Measurements from ENCODE around the gene COL5A1. TPM values are rescaled to one million over a fixed set of nuclear protein-coding genes. Genes with fewer than 3 reads are reported as not detected.

The COL5A1 gene
- total and polyA plus RNA-seq, 2 experiments from 2014 or later = 2.5 to 13.1 TPM

GRCh38 chr9:134693011-134693410 lies 51.4 kb downstream of the COL5A1 start:
- peaks cover 2% of the 10 kb centered on the region; the same call in 1 of the 3 replicates for H3K4me1 Mint-ChIP-seq
- H3K27ac Mint-ChIP-seq = no peak overlapping the region
- H3F3A ChIP-seq (replicated peaks; ENCODE audit: low read depth) = no peaks in the 10 kb centered on the region
- no peak overlapping the region for H3K4me3 ChIP-seq
- H3K36me3 ChIP-seq (ENCODE audit: insufficient read depth) = no peaks in the 10 kb centered on the region
- no peak overlapping the region for H3K27ac ChIP-seq (ENCODE audit: low read depth)
- no peaks in the 10 kb centered on the region for H4K20me1 ChIP-seq (replicated peaks; ENCODE audit: insufficient read depth)
- no peak overlapping the region for H3K4me3 Mint-ChIP-seq
- no peak overlapping the region for H2AFZ ChIP-seq
- H3K4me1 ChIP-seq (ENCODE audit: insufficient read depth) = no peaks in the 10 kb centered on the region
- H3K4me2 ChIP-seq = no peak overlapping the region
- no peaks in the 10 kb centered on the region for H3K9me2 ChIP-seq (ENCODE audit: insufficient read depth)
- no peaks in the 10 kb centered on the region for H3K9me3 Mint-ChIP-seq
- no peaks in the 10 kb centered on the region for H3K27me3 ChIP-seq (ENCODE audit: insufficient read depth)
- ATAC-seq (no peak), DNase-seq (ENCODE audit: low spot score) (no peak)
- TF ChIP-seq JUNB (IDR thresholded peaks at IDR 0.05; ENCODE audit: unreplicated experiment) (no peak), EZH2phosphoT487 (IDR thresholded peaks at IDR 0.05; ENCODE audit: unreplicated experiment) (no peak), STAT1 (IDR thresholded peaks at IDR 0.05; ENCODE audit: unreplicated experiment) (no peak), REST (IDR thresholded peaks at IDR 0.05; ENCODE audit: unreplicated experiment) (no peak)
- TF ChIP-seq, protein P1, sequence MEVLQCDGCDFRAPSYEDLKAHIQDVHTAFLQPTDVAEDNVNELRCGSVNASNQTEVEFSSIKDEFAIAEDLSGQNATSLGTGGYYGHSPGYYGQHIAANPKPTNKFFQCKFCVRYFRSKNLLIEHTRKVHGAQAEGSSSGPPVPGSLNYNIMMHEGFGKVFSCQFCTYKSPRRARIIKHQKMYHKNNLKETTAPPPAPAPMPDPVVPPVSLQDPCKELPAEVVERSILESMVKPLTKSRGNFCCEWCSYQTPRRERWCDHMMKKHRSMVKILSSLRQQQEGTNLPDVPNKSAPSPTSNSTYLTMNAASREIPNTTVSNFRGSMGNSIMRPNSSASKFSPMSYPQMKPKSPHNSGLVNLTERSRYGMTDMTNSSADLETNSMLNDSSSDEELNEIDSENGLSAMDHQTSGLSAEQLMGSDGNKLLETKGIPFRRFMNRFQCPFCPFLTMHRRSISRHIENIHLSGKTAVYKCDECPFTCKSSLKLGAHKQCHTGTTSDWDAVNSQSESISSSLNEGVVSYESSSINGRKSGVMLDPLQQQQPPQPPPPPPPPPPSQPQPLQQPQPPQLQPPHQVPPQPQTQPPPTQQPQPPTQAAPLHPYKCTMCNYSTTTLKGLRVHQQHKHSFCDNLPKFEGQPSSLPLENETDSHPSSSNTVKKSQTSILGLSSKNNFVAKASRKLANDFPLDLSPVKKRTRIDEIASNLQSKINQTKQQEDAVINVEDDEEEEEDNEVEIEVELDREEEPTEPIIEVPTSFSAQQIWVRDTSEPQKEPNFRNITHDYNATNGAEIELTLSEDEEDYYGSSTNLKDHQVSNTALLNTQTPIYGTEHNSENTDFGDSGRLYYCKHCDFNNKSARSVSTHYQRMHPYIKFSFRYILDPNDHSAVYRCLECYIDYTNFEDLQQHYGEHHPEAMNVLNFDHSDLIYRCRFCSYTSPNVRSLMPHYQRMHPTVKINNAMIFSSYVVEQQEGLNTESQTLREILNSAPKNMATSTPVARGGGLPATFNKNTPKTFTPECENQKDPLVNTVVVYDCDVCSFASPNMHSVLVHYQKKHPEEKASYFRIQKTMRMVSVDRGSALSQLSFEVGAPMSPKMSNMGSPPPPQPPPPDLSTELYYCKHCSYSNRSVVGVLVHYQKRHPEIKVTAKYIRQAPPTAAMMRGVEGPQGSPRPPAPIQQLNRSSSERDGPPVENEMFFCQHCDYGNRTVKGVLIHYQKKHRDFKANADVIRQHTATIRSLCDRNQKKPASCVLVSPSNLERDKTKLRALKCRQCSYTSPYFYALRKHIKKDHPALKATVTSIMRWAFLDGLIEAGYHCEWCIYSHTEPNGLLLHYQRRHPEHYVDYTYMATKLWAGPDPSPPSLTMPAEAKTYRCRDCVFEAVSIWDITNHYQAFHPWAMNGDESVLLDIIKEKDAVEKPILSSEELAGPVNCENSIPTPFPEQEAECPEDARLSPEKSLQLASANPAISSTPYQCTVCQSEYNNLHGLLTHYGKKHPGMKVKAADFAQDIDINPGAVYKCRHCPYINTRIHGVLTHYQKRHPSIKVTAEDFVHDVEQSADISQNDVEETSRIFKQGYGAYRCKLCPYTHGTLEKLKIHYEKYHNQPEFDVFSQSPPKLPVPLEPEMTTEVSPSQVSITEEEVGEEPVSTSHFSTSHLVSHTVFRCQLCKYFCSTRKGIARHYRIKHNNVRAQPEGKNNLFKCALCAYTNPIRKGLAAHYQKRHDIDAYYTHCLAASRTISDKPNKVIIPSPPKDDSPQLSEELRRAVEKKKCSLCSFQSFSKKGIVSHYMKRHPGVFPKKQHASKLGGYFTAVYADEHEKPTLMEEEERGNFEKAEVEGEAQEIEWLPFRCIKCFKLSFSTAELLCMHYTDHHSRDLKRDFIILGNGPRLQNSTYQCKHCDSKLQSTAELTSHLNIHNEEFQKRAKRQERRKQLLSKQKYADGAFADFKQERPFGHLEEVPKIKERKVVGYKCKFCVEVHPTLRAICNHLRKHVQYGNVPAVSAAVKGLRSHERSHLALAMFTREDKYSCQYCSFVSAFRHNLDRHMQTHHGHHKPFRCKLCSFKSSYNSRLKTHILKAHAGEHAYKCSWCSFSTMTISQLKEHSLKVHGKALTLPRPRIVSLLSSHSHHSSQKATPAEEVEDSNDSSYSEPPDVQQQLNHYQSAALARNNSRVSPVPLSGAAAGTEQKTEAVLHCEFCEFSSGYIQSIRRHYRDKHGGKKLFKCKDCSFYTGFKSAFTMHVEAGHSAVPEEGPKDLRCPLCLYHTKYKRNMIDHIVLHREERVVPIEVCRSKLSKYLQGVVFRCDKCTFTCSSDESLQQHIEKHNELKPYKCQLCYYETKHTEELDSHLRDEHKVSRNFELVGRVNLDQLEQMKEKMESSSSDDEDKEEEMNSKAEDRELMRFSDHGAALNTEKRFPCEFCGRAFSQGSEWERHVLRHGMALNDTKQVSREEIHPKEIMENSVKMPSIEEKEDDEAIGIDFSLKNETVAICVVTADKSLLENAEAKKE (CRISPR knock-in tag; IDR thresholded peaks at IDR 0.05) = no peak
- TF ChIP-seq, protein P2, sequence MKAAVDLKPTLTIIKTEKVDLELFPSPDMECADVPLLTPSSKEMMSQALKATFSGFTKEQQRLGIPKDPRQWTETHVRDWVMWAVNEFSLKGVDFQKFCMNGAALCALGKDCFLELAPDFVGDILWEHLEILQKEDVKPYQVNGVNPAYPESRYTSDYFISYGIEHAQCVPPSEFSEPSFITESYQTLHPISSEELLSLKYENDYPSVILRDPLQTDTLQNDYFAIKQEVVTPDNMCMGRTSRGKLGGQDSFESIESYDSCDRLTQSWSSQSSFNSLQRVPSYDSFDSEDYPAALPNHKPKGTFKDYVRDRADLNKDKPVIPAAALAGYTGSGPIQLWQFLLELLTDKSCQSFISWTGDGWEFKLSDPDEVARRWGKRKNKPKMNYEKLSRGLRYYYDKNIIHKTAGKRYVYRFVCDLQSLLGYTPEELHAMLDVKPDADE (IDR thresholded peaks at IDR 0.05) = no peak
- no peaks in the 10 kb centered on the region for H3K36me3 Mint-ChIP-seq (ENCODE audit: low read depth)
- H3K79me2 ChIP-seq (replicated peaks; ENCODE audit: insufficient read depth) = no peaks in the 10 kb centered on the region
- H3K27me3 Mint-ChIP-seq (ENCODE audit: insufficient read depth, low read depth, poor library complexity) = peaks cover 6% of the 10 kb centered on the region

All from GM23338 (cell line).